Liver (tissue), 3 donors: ENCODE measurements around the gene LINGO3.

ENCODE experiments used
- CTCF ChIP-seq: fragments of 150-350 bp; IDR thresholded peaks from 2 replicates; pipeline ENCODE4 v1.5.1; 2017; ENCODE audit warnings: improper control_type of control experiment, low read depth, low read length; ENCODE audit not compliant: missing input control
- GABPA ChIP-seq, 2 donors: IDR thresholded peaks in 1 of 2; conservative IDR thresholded peaks in 1 of 2; 2 replicates each; pipeline ENCODE4 v1.6.1; 2016; ENCODE audit warnings: antibody characterized with exemption in 2 of 2, mild to moderate bottlenecking in 1 of 2, moderate library complexity in 1 of 2
- MAX ChIP-seq: IDR thresholded peaks from 2 replicates; pipeline ENCODE4 v1.6.1; 2016; ENCODE audit warnings: antibody characterized with exemption
- RXRA ChIP-seq, 2 donors: IDR thresholded peaks; 2 replicates each; pipeline ENCODE4 v1.6.1; 2017 to 2018; ENCODE audit warnings: antibody characterized with exemption in 2 of 2, mild to moderate bottlenecking in 1 of 2
- ZBTB33 ChIP-seq: IDR thresholded peaks from 2 replicates; pipeline ENCODE4 v1.6.1; 2016; ENCODE audit warnings: antibody characterized with exemption
- donor health status: healthy.
- donor health status: healthy.

- no peak for TF ChIP-seq CTCF
- no peak for TF ChIP-seq GABPA (IDR thresholded peaks at IDR 0.05 in 1 of 2, conservative IDR thresholded peaks at IDR 0.05 in 1 of 2)
- no peak for TF ChIP-seq ZBTB33
- TF ChIP-seq MAX = no peak
- TF ChIP-seq RXRA (IDR thresholded peaks at IDR 0.05) = no peak
Observed at GRCh38 chr19:2344381-2344870, 36.5 kb upstream of the LINGO3 start.
